Activated effector memory CD4-positive, alpha-beta T cell treated with anti-CD3 and anti-CD28 coated beads, Interleukin-2, amount 50 U/mL, for 16 hours (primary cell): ENCODE measurements around the gene PXMP2.
A peak's percentile ranks its signal among the peaks of the same experiment; 100 is the strongest.

Source experiments
- DNase-seq: peaks from one replicate; pipeline ENCODE4 v3.0.0-alpha.2; 2020

PXMP2 gene

DNA sequence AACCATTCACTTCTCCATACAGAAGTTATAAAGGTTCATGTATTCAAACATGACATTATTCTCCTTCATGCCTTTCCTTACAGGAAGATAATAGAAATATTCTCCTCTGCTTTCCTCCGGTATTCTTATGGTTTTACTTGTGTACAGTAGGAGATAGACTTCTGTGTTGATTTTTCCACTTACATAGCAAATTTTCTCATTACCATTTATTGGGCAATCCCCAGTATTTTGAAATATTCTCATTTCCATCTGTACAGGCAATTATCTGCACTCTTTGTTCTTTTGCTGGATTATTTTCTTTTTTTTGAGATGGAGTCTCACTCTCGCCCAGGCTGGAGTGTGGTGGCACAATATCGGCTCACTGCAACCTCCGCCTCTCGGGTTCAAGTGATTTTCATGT is 11.0 kb downstream of the PXMP2 start:
- no peak for DNase-seq

DNA sequence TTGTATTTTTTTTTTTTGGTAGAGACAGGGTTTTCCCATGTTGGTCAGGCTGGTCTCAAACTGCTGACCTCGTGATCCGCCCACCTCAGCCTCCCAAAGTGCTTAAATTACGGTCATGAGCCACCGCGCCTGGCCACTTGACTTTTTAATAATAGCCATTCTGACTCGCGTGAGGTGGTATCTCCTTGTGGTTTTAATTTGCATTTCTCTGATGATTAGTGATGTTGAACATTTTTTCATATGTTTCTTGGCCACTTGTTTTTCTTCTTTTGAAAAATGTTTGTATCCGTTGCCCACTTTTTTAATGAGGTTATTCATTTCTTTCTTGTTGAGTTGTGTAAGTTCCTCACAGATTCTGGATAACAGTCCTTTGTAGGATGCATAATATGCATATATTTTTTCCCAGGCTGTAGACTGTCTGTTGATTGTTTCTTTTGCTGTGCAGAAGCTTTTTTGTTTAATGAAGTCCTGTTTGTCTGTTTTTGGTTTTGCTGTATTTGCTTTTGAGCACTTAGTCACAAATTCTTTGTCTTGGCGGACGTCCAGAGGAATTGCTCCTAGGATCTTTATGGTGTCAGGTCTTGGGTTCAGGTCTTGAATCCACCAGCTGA is 12.9 kb downstream of the PXMP2 start:
- DNase-seq, result no peak

DNA sequence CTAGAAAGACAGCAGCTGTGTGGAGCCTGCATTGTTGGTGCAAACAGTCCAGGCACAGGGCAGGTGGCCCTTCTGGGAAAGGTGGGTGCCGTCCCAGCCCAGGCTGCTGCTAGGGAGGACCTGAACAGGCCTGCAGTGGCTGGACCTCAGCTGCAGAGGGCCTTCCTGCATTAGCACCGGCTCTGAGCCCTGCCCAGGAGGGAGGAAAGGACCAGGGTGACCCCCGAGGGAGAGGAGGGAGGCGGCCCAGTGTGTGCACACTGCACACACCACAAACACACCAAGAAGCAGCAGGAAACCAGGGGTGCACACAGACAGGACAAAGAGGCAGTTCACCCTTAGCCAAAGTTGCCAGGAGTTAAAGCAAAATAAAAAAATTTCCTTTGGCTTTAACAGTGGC is 15.3 kb downstream of the PXMP2 start:
- DNase-seq, result no peak

DNA sequence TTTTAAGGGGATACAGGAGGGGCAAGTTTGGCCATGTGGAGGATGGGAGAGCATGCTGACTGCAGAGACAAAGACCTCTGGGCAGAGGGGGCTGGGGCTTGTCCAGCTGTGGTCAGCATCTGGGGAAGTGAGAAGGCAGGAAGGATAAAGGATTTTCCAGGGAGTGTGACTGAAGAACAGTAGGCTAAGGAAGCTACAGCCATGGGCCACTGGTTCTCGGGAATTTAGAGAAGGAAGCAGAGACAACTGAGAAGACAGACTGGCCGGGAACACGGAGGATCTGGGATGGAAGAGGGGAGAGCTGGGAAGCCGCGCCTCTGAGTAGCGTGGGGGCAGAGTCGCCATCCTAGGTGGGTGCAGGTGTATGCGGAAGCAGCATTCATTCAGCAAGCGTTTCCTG is 16.3 kb downstream of the PXMP2 start:
- no peak for DNase-seq

DNA sequence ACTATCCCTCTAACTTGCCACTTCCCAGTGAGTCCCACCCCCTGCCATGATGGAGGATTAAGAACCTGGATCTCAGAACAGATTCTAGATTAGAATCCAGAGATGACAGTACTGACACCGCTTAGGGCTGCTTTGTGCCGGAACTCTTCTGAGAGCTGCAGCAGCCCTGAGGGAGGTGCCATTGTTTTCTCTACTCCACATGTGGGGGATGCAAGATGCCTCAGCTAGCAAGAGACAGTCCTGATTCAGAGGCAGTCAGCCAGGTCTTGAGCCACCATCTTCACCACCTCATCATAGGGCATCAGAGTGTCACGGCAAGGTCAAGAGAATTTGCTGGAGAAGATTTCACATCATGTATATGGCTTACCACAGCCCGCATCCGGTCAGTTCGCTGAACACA is 19.9 kb downstream of the PXMP2 start:
- DNase-seq, result no peak

DNA sequence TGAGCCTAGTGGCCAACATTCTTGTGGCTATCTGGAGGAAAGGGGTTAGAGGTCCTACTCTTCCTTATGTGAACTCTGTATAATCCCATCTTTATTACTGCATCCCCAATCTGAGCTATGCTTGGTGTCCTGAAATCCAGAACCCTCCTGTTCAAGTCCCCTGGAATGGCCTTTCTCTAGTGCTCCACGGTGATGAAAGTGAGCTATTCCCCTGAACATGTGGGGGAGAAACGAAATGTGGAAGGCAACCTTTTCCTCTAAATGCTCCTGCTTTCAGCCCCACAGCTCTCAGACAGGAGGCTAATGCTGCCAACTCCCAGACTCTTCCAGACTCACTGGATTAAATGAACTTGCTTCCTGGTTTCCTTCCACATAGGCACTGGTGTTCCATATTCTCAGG is 20.8 kb downstream of the PXMP2 start:
- DNase-seq, result no peak

DNA sequence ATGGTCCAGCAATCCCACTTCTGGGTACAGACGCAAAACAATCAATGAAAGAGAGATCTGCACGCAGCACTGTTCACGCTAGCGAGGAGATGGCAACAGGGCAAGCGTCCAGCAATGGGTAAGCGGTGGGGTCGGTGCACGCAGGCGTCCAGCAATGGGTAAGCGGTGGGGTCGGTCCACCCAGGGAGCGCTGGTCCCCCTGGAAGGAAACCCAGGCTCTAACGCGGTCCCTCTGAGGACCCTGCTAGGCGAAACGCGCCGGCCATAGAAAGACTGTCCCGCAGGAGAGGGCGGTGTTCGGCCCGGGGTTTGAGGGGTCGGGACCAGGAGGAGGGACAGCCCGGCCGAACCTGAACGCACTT is 22.6 kb downstream of the PXMP2 start:
- DNase-seq, result no peak

DNA sequence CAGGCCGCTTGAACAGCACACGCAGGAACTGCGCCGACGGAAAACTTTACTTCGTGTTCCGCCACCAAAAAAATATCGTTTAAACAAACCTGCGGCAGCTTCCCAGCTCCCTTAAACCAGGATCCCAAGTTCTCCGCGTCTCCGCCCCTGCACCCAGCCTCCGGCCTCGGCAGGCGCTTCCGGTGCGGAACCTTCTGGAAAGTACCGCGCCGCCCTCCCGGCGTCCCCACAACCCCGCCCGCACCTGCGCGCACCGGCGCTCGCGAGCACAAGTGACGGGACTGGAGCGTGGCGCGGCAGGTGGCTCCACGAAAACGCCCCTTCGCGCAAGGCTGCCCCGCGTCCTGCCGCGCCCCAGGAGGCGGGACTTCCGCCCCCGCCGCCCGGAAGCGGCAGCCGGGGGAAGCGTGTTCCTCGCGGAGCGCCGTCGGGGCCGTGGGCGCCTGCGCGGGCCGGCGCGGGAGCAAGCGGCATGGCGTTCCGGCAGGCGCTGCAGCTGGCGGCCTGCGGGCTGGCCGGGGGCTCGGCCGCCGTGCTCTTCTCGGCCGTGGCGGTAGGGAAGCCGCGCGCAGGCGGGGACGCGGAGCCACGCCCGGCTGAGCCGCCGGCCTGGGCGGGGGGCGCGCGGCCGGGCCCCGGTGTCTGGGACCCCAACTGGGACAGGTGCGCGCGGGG is 23.2 kb downstream of the PXMP2 start, which contains the start of gene PGAM5:
Gene PGAM5 (plus strand): TSS at position 438 of the 675 bp plus-strand sequence. CDS start 35 bp downstream, at position 473.
- peak; percentile 98 for DNase-seq

DNA sequence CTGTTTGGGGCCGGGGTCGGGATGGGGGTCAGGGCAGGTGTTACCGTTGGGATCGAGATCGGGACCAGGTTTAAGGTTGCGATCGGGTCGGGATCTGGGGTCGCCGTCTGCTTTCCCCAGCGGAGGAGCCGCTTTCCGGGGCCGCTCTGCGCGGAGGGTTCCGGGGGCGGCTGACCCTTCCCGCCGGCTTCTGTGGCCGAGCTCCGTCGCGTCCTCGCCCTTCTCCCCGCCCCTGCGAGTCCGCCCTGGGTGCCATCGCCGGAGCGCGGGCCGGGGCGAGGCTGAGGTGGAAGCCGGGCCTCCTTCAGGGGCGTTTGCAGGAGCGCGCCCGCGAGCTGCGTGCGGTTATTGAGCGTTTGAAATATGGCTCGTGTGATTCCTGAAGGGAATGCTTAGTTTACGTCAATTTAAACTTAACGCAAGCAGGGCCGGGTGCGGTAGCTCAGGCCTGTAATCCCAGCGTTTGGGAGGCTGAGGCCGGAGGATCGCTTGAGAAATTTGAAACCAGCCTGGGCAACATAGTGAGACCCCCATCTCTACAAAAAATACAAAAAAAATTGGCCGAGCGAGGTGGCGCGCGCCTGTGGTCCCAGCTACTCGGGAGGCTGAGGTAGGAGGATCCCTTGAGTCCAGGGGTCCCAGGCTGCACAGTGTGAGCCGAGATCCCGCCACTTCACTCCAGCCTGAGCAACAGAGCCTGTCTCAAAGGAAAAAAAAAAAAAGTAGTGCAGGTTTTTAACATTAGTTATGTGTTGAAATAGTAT is 23.9 kb downstream of the PXMP2 start:
- no peak for DNase-seq

DNA sequence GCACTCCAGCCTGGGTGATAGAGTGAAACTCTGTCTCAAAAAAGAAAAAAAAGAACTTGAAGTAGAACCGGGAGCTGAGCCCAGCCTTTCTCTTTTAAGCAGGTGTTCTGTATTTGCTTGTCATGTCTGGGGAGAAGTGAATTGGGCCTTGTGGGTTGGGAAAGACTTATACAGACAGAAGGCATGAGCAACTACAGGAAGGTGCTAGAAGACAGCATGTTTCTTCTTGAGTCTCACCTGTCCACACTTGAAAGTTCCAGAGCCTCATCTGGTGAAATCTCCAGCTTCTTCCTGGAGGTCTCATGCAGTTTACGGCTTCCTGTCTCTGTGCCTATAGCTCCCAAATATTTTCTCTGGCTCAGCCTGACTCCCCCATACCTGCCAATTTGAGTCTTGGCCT is 25.7 kb downstream of the PXMP2 start:
- DNase-seq, result no peak

DNA sequence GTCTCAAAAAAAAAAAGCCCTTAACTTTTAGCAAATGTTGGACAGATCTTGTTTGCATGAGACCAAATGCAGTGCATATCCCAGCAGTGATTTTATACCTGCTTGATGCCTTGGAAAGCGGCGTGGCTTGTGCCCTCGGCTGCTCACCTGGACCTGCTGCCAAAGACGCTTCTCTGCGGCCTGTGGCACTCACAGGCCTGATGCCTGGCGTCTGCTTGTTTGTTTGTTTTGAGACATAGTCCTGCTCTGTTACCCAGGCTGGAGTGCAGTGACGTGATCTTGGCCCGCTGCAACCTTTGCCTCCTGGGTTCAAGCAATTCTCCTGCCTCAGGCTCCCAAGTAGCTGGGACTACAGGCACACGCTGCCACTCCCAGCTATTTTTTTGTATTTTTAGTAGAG is 28.5 kb downstream of the PXMP2 start:
- DNase-seq, result no peak

DNA sequence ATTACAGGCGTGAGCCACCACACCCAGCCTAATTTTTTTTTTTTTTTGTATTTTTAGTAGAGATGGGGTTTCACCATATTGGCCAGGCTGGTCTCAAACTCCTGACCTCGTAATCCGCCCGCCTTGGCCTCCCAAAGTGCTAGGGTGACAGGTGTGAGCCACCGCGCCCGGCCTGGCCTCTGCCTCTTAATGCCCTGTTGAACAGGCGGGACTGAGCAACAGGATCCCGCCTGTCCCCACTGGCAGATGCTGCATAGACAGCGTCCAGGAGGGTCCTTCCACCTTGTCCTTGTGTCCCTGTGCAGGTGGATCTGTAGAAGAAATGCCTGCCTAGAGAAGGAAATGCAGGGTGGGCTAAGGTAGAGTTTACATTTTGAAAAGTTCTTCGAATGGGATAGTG is 29.0 kb downstream of the PXMP2 start:
- no peak for DNase-seq

DNA sequence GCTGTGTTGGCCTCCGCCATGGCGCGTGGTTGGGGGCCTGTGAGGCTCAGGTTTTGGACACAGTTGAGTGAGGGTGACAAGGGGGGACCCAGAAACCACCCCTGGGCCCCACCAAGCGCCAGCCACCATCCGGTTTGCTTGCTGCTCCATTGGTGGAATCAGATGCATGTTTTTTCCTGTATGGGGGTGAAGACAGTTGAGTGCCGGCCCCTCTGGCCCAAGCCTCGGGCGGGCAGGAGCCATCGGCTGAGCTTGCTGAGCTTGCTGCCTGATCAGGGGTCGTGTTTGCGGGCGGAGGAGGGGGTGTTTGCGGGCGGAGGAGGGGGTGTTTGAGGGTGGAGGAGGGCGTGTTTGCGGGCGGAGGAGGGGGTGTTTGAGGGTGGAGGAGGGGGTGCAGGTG is 29.6 kb downstream of the PXMP2 start:
- DNase-seq, result no peak

DNA sequence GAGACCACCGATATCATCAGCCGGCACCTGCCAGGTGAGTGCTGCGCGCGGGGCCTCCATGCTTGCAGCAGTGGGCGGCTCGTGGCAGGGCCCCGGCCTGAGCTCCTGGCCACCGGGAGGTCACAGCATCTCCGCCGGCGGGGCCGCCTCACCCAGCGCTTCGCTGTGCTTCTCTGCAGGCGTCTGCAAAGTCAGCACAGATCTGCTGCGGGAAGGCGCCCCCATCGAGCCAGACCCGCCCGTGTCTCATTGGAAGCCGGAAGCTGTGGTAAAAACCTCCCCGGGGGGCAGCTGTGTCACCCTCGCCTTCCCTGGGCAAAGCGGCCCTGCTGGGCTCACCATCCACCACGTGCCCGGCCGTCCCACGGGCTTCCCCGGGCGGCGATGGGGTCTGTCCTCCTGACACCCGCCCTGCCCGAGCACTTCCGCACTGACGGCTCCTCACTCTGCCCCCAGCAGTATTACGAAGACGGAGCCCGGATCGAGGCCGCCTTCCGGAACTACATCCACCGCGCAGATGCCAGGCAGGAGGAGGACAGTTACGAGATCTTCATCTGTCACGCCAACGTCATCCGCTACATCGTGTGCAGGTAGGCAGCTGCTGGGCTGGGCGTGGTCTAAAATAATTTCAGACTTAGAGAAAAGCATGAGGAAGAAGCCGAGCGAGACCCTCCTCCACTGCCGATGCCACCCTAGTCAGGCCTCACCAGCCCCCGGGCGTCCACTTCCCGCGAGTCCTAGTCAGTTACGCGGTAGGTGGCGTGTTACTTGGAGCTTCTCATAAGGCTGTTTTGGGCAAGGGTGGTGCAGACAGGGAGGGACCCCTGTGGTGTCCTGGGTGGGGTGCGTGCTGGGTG is 30.4 kb downstream of the PXMP2 start:
- no peak for DNase-seq

DNA sequence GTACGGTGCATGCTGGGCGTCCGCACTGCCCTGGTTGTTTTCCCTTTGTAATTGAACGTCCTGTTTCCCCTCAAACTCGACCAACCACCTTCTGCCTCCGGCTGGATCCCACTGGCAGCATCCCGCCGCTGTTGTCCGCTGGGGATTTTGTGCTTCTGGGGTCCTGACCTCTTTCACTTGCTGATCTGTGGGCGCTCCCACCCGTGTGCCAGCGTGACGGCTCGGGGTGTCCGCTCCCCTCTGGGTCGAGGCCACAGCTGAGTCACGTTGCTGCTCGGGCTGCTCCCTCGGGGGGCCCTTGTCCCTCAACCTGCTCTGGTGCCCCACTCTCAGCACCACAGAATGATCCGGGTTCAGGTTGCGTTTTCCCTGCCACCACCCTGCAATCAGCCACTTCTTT is 31.3 kb downstream of the PXMP2 start:
- no peak for DNase-seq

DNA sequence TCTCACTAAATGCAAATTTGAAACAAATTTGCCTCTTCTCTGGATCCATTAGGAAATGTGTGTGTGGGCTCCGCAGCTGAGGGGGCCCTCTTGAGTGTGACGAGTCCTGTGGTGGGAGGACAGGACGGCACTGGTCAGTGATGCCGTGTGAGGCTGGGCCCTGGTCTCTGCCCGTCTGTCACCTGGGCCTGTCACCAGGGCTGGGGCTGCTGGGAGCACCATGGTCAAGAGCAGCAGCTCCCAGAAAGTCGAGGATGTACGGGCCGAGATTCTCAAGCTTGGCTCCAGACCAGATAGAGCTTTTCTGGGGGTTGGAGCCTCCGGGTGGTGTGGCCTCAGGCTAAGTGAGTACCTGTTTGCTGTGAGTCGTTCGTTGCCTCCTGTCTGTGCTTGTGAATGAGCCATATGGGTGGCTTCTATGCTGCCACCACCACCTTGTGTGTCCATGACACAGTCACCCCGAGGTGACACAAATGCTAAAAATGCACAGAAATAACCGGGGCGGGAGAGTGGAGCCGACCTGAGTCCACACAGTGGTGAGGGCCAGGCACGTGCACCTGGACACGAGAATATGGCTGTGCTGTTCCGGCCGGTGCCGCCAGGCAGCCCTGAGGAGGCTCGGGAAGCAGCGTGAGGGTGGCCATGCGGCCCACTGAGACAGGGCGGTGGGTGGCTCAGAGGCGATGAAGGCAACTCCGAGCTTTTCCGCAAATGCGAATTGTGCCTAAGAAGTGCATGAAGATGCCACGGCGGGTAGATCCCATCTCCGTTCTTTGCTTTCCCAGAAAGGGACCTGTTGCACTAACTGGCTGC is 32.0 kb downstream of the PXMP2 start:
- DNase-seq, result no peak

DNA sequence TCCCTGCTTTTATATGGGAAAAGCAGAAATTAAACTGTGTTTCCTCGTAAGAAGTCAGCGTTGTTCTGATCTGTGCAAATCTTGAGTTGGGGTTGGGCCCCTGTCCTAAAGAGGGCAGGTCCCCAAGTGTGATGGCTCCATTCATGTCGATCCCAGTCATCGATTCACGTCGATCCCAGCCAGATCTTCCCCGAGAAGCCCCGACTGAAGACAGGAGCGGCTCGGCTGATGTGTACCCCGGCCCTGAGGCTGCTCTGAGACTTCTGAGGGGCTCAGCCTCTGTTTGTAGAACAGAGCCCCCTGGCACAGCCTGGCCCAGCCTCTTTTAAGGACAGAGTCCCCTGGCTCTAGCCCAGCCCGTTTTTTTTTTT is 32.6 kb downstream of the PXMP2 start:
- no peak for DNase-seq

DNA sequence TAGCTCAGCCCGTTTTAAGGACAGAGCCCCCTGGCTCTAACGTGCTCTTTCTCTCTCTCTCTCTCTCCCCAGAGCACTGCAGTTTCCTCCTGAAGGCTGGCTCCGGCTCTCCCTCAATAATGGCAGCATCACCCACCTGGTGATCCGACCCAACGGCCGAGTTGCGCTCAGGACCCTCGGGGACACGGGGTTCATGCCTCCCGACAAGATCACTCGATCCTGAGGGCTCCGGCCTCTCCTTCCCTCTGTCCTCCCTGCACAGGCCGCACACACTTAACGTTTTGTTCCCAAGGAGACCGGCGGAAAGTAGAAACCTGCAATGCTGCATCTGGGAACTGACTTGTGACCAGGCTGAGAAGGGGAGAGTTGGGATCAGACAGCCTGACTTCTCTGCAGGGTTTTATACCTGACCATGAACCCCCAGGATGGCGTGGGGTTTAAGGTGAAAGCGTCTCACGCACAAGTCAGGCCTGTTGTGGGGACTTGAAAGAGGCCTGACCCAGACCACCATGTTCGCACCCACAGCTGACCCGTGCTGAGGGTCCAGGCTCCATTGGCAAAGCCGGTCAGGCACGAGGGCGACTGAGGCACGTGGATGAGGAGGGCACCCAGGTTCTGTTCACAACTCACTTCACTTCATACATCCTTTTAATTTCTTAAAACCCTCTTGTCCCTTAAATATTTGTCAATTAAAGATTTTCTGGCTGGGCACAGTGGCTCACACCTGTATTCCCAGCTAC is 33.4 kb downstream of the PXMP2 start:
- DNase-seq, result no peak

DNA sequence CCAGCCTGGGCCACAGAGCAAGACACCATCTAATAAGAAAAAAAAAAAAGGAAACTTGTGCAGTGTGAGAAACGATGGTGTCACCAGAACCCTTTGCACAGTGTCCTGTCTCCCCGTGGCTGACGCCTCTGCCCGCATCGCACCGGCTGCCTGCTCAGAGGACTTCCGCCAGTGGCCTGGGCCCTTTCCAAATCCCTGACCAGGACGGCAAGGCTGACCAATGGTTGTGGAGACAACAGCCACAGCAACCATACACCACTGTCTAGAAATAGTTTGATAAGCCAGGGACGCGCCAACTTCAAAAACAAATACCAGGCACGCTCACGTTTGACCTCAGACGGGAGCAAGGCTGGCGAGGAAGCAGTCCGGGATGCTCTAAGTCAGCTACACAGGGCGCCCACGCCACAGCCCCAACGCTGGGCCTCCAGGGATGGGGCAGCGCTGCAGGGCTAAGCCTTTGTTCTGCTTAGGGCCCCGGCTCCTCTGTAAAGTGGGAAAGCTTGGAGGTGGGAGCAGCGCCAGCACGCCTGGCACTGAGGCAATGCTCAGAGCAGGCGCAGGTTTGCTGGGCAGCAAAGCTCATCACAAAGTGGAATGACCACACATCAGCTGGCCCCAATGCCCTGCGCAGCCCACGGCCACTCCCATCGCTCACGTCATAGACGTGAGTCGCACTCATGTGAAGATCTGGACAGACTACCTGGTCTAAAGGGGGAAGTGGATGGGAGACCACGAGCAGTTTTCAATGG is 35.8 kb downstream of the PXMP2 start:
- no peak for DNase-seq

DNA sequence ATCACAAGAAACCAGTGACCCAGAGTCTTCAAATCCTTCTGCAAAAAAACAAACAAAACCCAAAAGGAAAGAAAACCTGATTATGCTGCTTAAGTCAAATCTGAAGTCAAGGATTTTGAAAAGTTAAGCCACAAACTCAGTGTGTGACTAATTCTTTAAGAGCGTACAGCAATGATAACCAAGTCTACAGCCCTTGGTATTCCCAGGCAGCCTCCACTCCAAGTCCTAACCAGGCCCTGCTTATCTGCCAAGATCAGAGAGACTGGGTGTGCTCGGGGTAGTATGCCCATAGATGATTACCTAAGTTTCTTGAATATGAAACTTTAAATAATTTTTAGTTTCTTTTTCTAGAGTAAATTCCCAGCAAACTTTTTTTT is 36.4 kb downstream of the PXMP2 start:
- DNase-seq, result no peak
